ENCODE results near the gene ANK3. TPM values are rescaled to one million over a fixed set of nuclear protein-coding genes. Genes with fewer than 3 reads are reported as not detected.

Gene ANK3
- total and polyA plus RNA-seq, 2 experiments from 2014 or later = 26.2 to 49.0 TPM

GRCh38 chr10:60384708-60385398, 4.8 kb downstream of the ANK3 start:
- no peak for DNase-seq (ENCODE audit: low spot score)
- Histone ChIP-seq H3K9me2 (replicated peaks; ENCODE audit: insufficient read depth) (no peaks in the 10 kb centered on the region), H3K4me3 (no peak overlapping the region), H3K79me2 (no peaks in the 10 kb centered on the region), H2AFZ (no peak overlapping the region), H3K4me1 (ENCODE audit: insufficient read depth) (no peaks in the 10 kb centered on the region), H4K20me1 (ENCODE audit: insufficient read depth, poor library complexity, severe bottlenecking) (no peaks in the 10 kb centered on the region), H3K4me2 (no peak overlapping the region), H3K27ac (no peak overlapping the region), H3K27me3 (no peaks in the 10 kb centered on the region), H3K36me3 (replicated peaks; ENCODE audit: insufficient read depth, low read depth) (no peaks in the 10 kb centered on the region), H3K9me3 (ENCODE audit: low read depth) (no peaks in the 10 kb centered on the region)
- TF ChIP-seq EZH2 (IDR thresholded peaks at IDR 0.05; ENCODE audit: borderline replicate concordance) (no peak), CTCF (IDR thresholded peaks at IDR 0.05; ENCODE audit: poor library complexity) (no peak), EZH2phosphoT487 (IDR thresholded peaks at IDR 0.05; ENCODE audit: low read depth, severe bottlenecking, unreplicated experiment) (no peak)
- 82% methylated on average over 5 of the region's 5 CpGs for WGBS (ENCODE audit: low lambda C conversion rate, missing lambda C conversion rate)

- no peak overlapping the region for H3K4me3 ChIP-seq
- H3K4me2 ChIP-seq = no peak overlapping the region
- no peaks in the 10 kb centered on the region for H3K36me3 ChIP-seq (replicated peaks; ENCODE audit: insufficient read depth, low read depth)
- no peak overlapping the region for H3K27ac ChIP-seq
- no peak for DNase-seq (ENCODE audit: low spot score)
- no peaks in the 10 kb centered on the region for H3K9me2 ChIP-seq (replicated peaks; ENCODE audit: insufficient read depth)
- TF ChIP-seq EZH2phosphoT487 (IDR thresholded peaks at IDR 0.05; ENCODE audit: low read depth, severe bottlenecking, unreplicated experiment) = no peak
- no peak for TF ChIP-seq EZH2 (IDR thresholded peaks at IDR 0.05; ENCODE audit: borderline replicate concordance)
- no peak for TF ChIP-seq CTCF (IDR thresholded peaks at IDR 0.05; ENCODE audit: poor library complexity)
- WGBS (ENCODE audit: low lambda C conversion rate, missing lambda C conversion rate) = 88% methylated on average over 1 of the region's 1 CpG
- H3K4me1 ChIP-seq (ENCODE audit: insufficient read depth) = no peaks in the 10 kb centered on the region
- H3K79me2 ChIP-seq = no peaks in the 10 kb centered on the region
- H3K27me3 ChIP-seq = no peaks in the 10 kb centered on the region
- H2AFZ ChIP-seq = no peak overlapping the region
- H3K9me3 ChIP-seq (ENCODE audit: low read depth) = no peaks in the 10 kb centered on the region
- H4K20me1 ChIP-seq (ENCODE audit: insufficient read depth, poor library complexity, severe bottlenecking) = no peaks in the 10 kb centered on the region
These were observed 5.7 kb downstream of the ANK3 start for GRCh38 chr10:60384011-60384410.

GRCh38 chr10:60382946-60383681, 6.6 kb downstream of the ANK3 start:
- H3K36me3 ChIP-seq (replicated peaks; ENCODE audit: insufficient read depth, low read depth) = no peaks in the 10 kb centered on the region
- H3K79me2 ChIP-seq = no peaks in the 10 kb centered on the region
- no peaks in the 10 kb centered on the region for H3K9me2 ChIP-seq (replicated peaks; ENCODE audit: insufficient read depth)
- H2AFZ ChIP-seq = no peak overlapping the region
- no peaks in the 10 kb centered on the region for H4K20me1 ChIP-seq (ENCODE audit: insufficient read depth, poor library complexity, severe bottlenecking)
- H3K9me3 ChIP-seq (ENCODE audit: low read depth) = no peaks in the 10 kb centered on the region
- H3K4me2 ChIP-seq = no peak overlapping the region
- TF ChIP-seq EZH2 (IDR thresholded peaks at IDR 0.05; ENCODE audit: borderline replicate concordance) (no peak), CTCF (IDR thresholded peaks at IDR 0.05; ENCODE audit: poor library complexity) (no peak), EZH2phosphoT487 (IDR thresholded peaks at IDR 0.05; ENCODE audit: low read depth, severe bottlenecking, unreplicated experiment) (no peak)
- DNase-seq (ENCODE audit: low spot score) = no peak
- no peaks in the 10 kb centered on the region for H3K4me1 ChIP-seq (ENCODE audit: insufficient read depth)
- WGBS (ENCODE audit: low lambda C conversion rate, missing lambda C conversion rate) = 73% methylated on average over 1 of the region's 1 CpG
- H3K4me3 ChIP-seq = no peak overlapping the region
- H3K27ac ChIP-seq = no peak overlapping the region
- no peaks in the 10 kb centered on the region for H3K27me3 ChIP-seq
